GM12878 (cell line): ENCODE data around the gene ART3. TPM values are rescaled to one million over a fixed set of nuclear protein-coding genes. Genes with fewer than 3 reads are reported as not detected.
"Not testable (repeated sequence)": the region's sequence is repeated elsewhere in the genome, so short reads cannot be mapped to it uniquely, and the experiment has no call there.

Experiments
- ATAC-seq: fragments of 200-7000 bp; cut with Tn5 transposase; 3 replicates; pipeline ENCODE4 v1.9.1; 2020; ENCODE audit warnings: mild to moderate bottlenecking, moderate library complexity
- BruUV-seq: library from RNA; stranded (reverse); fragments of 400-500 nt; replicated peaks from 2 replicates; lab custom pipeline; 2021; lab: Mats Ljungman, UMichigan
- CTCF ChIA-PET: fragments of 300-600 bp; sonication (Branson Sonifier 250); formaldehyde crosslinking; extraction: SDS; loops from one replicate; lab custom pipeline; 2021; ENCODE audit warnings: inconsistent platforms; lab: Yijun Ruan, JAX
- POLR2A ChIA-PET: fragments of 350-600 bp; formaldehyde crosslinking; extraction: SDS; loops from one replicate; lab custom pipeline; 2021; ENCODE audit warnings: inconsistent platforms; lab: Charles Lee
- RAD21 ChIA-PET: fragments of 300-600 bp; sonication (Branson Sonifier 250); formaldehyde crosslinking; loops from one replicate; lab custom pipeline; 2023; ENCODE audit warnings: antibody characterized with exemption; ENCODE audit not compliant: unreplicated experiment; lab: Charles Lee
- SMC1A ChIA-PET: fragments of 300-600 bp; sonication (Branson Sonifier 250); formaldehyde crosslinking; loops from one replicate; lab custom pipeline; 2023; ENCODE audit not compliant: unreplicated experiment, uncharacterized antibody; lab: Charles Lee
- DNase-seq: peaks from one replicate; pipeline ENCODE4 v3.0.0-alpha.2; 2011; ENCODE audit warnings: low read depth, low spot score
- FAIRE-seq: peaks from 3 replicates; lab custom pipeline; 2011; peaks lifted over from hg19 to GRCh38; lab: Jason Lieb, UNC
- H2AFZ ChIP-seq: 2 replicates; pipeline ENCODE4 v1.6.0; 2011; ENCODE audit warnings: low read depth, low read length, control low read depth; ENCODE audit not compliant: control insufficient read depth
- H3K27ac ChIP-seq: 2 replicates; pipeline ENCODE4 v1.5.1; 2011; ENCODE audit warnings: control low read depth; ENCODE audit not compliant: control insufficient read depth, insufficient read depth
- H3K27me3 ChIP-seq, 2 experiments: replicated peaks in 1 of 2; 2 replicates each; pipeline versions ENCODE4 v1.6.0 to v1.6.1; 2011; ENCODE audit warnings: low read length in 1 of 2; ENCODE audit not compliant: control insufficient read depth in 2 of 2, insufficient read depth in 2 of 2
- H3K36me3 ChIP-seq, 2 experiments: 2 replicates each; pipeline ENCODE4 v1.5.1; 2011; ENCODE audit warnings: low read length in 1 of 2; ENCODE audit not compliant: control insufficient read depth in 2 of 2, insufficient read depth in 2 of 2
- H3K4me1 ChIP-seq: 2 replicates; pipeline ENCODE4 v1.6.1; 2011; ENCODE audit warnings: mild to moderate bottlenecking, low read length, moderate library complexity, mixed read lengths; ENCODE audit not compliant: control insufficient read depth, insufficient read depth
- H3K4me2 ChIP-seq: 2 replicates; pipeline ENCODE4 v1.6.0; 2011; ENCODE audit warnings: control low read depth; ENCODE audit not compliant: control insufficient read depth, insufficient read depth
- H3K4me3 ChIP-seq: fragments of 200-600 bp; sonication (generic); 2 replicates; pipeline ENCODE4 v1.5.1; 2016
- H3K79me2 ChIP-seq: 2 replicates; pipeline ENCODE4 v1.6.0; 2011; ENCODE audit warnings: low read length; ENCODE audit not compliant: control insufficient read depth, insufficient read depth
- H3K9ac ChIP-seq: 2 replicates; pipeline ENCODE4 v1.8.0; 2011; ENCODE audit warnings: low read length, control low read depth, mixed read lengths; ENCODE audit not compliant: control insufficient read depth, insufficient read depth
- H3K9me3 ChIP-seq: replicated peaks from 3 replicates; pipeline ENCODE4 v1.5.1; 2011; ENCODE audit warnings: mild to moderate bottlenecking, low read length; ENCODE audit not compliant: control insufficient read depth, insufficient read depth
- H4K20me1 ChIP-seq: 2 replicates; pipeline ENCODE4 v1.6.0; 2011; ENCODE audit not compliant: control insufficient read depth, insufficient read depth
- JUNB ChIP-seq: IDR thresholded peaks from 2 replicates; pipeline ENCODE4 v1.6.1; 2016; ENCODE audit warnings: antibody characterized with exemption, mild to moderate bottlenecking
- NFIC ChIP-seq: IDR thresholded peaks from 2 replicates; pipeline ENCODE4 v1.6.1; 2012; ENCODE audit warnings: low read depth, mild to moderate bottlenecking, inconsistent platforms, low read length, moderate library complexity
- WGBS: methylation state at CpG from one replicate; pipeline ENCODE4 v1.1.6; 2016; ENCODE audit warnings: low lambda C conversion rate; ENCODE audit not compliant: insufficient replicate concordance, insufficient coverage; ENCODE audit errors: missing lambda C conversion rate; 5-methylcytosine and 5-hydroxymethylcytosine counted together
- in situ Hi-C: fragments of 300-500 bp; cut with MboI; formaldehyde crosslinking; loops from 9 replicates; pipeline ENCODE4 v1.14.3; 2018; ENCODE audit warnings: mixed read lengths
- intact Hi-C: fragments of 100-400 bp; cut with micrococcal nuclease; formaldehyde crosslinking; loops from one replicate; pipeline ENCODE4 v1.14.2; 2022; ENCODE audit not compliant: unreplicated experiment
- polyA plus RNA-seq, 11 experiments: library from polyadenylated mRNA; depleted of rRNA in 4 of 11; unstranded in 6 of 11; stranded (reverse) in 5 of 11; fragments of >200 nt; fragmentation: Nextera tagmentation in 4 of 11; fragmentation: Illumina TruSeq in 1 of 11; extraction: Ambion mirVana in 4 of 11; extraction: Trizol in 1 of 11; gene quantifications; 1 replicate in 1 of 11; 2 replicates in 10 of 11; pipeline versions ENCODE4 v1.2.1 to v1.2.3, GENCODE V29; 2011 to 2016; ENCODE audit warnings: inconsistent platforms in 2 of 11, missing spikeins in 2 of 11, low read depth in 1 of 11
- total RNA-seq, 4 experiments: library from RNA; depleted of rRNA in 3 of 4; stranded (reverse); fragments of >200 nt in 3 of 4; fragmentation: Illumina TruSeq in 1 of 4; extraction: Trizol in 1 of 4; gene quantifications; 2 replicates each; pipeline versions ENCODE4 v1.2.1 to v1.2.3, GENCODE V29; 2013 to 2021
- TF ChIP-seq, protein P1 (sequence below): IDR thresholded peaks from 2 replicates; pipeline ENCODE4 v1.6.1; 2012; ENCODE audit warnings: low read length, inconsistent platforms

The ART3 gene
- total and polyA plus RNA-seq, 10 of the 15 experiments (the other 5 are each of a cell fraction or from before 2014, with no cell fraction given) = 0.18 to 0.50 (median 0.26) TPM; not detected in 6

DNA sequence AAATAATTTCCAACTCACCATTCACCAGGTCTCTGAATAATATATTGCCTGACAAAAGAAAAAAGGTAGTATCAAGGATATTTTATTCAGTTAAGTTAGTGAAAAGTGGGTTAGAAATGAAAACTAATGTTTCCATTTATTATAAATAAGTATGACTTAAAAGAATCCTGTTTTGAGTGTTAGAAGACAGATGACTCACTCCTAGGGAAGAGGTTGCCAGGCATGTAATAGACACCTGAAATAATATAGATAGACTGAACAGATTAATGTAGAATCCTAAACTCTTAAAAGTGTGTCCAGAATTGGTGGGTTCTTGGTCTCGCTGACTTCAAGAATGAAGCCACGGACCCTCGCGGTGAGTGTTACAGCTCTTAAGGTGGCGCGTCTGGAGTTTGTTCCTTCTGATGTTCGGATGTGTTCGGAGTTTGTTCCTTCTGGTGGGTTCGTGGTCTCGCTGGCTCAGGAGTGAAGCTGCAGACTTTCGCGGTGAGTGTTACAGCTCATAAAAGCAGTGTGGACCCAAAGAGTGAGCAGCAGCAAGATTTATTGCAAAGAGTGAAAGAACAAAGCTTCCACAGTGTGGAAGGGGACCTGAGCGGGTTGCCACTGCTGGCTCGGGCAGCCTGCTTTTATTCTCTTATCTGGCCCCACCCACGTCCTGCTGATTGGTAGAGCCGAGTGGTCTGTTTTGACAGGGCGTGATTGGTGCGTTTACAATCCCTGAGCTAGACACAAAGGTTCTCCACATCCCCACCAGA is 32.1 kb upstream of the ART3 start:
- DNase-seq, ATAC-seq, RAD21 ChIA-PET, POLR2A ChIA-PET, H3K4me2 ChIP-seq, in situ Hi-C loops, H2AFZ ChIP-seq, CTCF ChIA-PET, H3K4me3 ChIP-seq, H3K27me3 ChIP-seq, BruUV-seq, H3K4me1 ChIP-seq, H4K20me1 ChIP-seq, intact Hi-C loops, FAIRE-seq, H3K27ac ChIP-seq, H3K79me2 ChIP-seq, H3K9ac ChIP-seq, H3K9me3 ChIP-seq, H3K36me3 ChIP-seq: not testable (repeated sequence)
- SMC1A ChIA-PET = interaction anchor here (1.0 to 1.7 kb wide), 3 partner anchors 28 to 292 kb away, joined by 3 to 5 read pairs (median 4); no protein-coding TSS in a partner anchor
- 66% methylated on average over 16 of the region's 18 CpGs for WGBS
- peak; percentile 71; the same call in 1 of the 2 replicates for TF ChIP-seq JUNB
- TF ChIP-seq, protein P1, sequence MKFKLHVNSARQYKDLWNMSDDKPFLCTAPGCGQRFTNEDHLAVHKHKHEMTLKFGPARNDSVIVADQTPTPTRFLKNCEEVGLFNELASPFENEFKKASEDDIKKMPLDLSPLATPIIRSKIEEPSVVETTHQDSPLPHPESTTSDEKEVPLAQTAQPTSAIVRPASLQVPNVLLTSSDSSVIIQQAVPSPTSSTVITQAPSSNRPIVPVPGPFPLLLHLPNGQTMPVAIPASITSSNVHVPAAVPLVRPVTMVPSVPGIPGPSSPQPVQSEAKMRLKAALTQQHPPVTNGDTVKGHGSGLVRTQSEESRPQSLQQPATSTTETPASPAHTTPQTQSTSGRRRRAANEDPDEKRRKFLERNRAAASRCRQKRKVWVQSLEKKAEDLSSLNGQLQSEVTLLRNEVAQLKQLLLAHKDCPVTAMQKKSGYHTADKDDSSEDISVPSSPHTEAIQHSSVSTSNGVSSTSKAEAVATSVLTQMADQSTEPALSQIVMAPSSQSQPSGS = peak; percentile 54; the same call in 1 of the 2 replicates
- TF ChIP-seq NFIC = peak; percentile 47; the same call in 1 of the 2 replicates

DNA sequence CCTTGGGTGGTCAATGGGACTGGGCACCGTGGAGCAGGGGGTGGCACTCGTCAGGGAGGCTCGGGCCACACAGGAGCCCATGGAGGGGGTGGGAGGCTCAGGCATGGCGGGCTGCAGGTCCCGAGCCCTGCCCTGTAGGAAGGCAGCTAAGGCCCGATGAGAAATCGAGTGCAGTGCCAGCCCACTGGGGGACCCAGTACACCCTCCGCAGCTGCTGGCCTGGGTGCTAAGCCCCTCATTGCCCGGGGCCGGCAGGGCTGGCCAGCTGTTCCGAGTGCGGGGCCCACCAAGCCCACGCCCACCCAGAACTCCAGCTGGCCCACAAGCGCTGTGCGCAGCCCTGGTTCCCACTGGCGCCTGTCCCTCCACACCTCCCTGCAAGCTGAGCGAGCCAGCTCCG is 31.2 kb upstream of the ART3 start:
- H3K27ac ChIP-seq, in situ Hi-C loops, FAIRE-seq, DNase-seq, POLR2A ChIA-PET, H3K4me1 ChIP-seq, H3K4me3 ChIP-seq, H3K9me3 ChIP-seq, H4K20me1 ChIP-seq, CTCF ChIA-PET, BruUV-seq, H3K4me2 ChIP-seq, RAD21 ChIA-PET, H2AFZ ChIP-seq, ATAC-seq, intact Hi-C loops, H3K79me2 ChIP-seq, H3K9ac ChIP-seq, H3K27me3 ChIP-seq, H3K36me3 ChIP-seq: not testable (repeated sequence)
- 57% methylated on average over 9 of the region's 18 CpGs for WGBS
- SMC1A ChIA-PET = interaction anchor here (1.7 kb wide), 1 partner anchor 47 kb away, joined by 4 read pairs; no protein-coding TSS in a partner anchor

- POLR2A ChIA-PET, H2AFZ ChIP-seq, CTCF ChIA-PET, H3K79me2 ChIP-seq, H3K9me3 ChIP-seq, H3K4me1 ChIP-seq, H3K4me3 ChIP-seq, ATAC-seq, H3K36me3 ChIP-seq, H3K27me3 ChIP-seq, RAD21 ChIA-PET, intact Hi-C loops, SMC1A ChIA-PET, H3K27ac ChIP-seq, FAIRE-seq, H4K20me1 ChIP-seq, in situ Hi-C loops, BruUV-seq, H3K9ac ChIP-seq, H3K4me2 ChIP-seq, DNase-seq: not testable (repeated sequence)
- 20% methylated on average over 4 of the region's 4 CpGs for WGBS
Measured at GRCh38 chr4:76044686-76045085, 29.8 kb upstream of the ART3 start.
